HG03097 (cell line): ENCODE measurements around the gene USP2.
A peak's percentile ranks its signal among the peaks of the same experiment; 100 is the strongest.

Experiments used
- ATAC-seq: cut with Tn5 transposase; IDR thresholded peaks from one replicate; pipeline ENCODE4 v1.9.1; 2021; ENCODE audit not compliant: unreplicated experiment, low FRiP score

USP2 gene

DNA sequence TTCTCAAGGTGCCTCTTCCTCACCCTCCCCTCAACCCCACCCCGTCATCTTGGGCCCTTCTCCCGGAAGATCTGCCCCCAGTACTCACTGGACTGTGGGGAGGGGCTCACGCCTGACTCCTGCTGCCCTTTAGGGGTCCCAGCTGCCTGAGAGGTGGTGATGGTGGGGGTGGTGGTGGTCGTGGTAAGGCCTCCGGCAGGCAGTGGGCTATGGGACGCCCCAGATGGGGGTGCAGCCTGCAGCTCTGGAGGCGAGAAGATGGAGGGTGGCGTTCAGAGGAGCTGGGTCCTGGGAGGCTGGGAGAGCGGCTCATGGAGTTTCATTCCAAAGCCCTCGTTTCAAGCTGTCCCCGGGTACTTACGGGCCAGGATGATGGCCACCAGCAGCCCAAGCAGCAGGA, 35.8 kb downstream of the USP2 start:
- no peak for ATAC-seq

DNA sequence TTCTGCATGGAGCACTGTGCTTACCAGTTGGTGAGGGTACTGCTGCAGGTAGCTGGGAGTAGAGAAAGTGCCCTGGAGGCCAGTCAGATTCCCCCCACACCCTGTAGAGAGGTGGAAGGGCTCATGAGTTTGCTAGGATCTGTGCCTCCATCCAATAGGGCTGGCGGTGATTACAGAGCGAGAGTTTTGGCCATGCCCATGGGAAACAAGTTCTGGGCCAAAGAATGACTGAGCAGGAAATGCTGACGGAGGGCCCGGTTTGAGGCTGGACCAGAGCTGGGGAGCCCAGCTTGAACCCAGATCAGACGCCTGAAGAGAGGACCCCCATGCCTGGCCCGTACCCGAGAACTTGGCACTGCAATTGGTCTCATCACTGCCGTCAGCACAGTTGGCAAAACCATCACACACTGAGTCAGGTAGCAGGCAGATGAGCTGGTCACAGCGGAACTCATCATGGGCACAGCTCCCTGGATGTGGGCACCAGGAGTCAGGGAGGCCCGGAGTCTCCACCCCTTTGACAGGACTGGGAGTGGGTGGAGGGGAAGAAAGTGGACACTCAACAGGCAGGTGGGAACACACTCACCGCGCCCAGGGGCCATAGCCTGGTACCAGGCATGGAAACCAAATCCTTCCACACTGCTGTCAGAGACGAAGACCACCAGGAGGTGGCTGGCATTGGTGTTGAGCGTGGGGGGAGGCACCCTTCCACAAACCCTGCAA, 37.0 kb downstream of the USP2 start:
- no peak for ATAC-seq

DNA sequence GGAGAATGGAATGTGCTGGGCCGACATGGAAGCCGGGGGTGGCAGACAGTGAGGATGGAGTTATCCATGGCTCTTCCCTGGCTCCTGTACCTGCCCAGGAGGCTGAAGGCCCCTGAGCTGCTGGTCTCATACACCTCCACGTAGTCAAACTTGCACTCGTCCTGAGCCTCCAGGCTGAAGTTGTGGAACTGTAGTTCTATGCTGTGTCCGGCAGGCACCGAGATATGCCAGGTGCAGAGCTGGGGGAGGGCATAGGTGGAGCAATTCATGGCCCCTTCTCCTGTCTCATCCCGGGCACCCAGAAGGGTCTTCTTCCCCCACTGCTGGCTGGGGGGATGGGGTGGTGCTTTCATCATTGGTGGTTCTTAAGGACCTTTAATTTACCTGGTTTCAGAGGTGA, 37.8 kb downstream of the USP2 start:
- ATAC-seq, result no peak

DNA sequence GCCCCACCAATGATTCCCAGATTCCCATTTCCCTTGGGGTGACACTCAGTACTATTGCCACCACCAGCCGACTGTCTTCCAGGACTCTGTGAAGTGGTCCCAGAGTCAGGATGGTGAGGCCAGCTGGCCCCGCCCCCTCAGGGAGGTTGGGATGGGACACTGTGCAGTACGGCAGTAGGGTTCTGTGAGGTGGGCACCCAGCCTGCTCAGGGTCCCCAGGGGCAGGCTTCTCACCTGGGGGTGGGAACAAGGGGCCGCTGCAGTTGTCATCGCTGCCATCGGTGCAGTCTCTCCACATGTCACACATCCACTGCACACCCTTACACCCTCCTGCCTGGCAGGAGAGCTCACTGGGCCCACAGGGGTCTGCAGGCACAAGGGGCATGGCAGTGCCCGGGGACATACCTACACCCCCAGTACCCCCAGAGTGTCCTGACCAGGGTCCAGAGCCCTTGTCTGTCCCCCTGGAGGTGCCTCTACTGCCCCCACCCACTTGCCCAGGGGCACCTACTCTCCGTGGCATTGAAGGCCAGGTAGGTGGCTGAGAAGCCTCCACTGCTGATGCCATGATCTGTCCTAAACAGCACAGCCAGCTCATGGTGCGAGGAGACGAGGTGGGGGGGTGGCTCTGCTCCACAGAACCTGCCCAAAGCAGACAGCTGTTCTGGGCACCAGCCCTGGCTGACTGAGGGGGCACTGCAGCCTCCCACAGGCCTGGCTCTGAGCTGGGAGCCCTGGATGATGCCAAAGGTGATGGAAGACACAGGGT, 38.9 kb downstream of the USP2 start:
- ATAC-seq, result no peak

DNA sequence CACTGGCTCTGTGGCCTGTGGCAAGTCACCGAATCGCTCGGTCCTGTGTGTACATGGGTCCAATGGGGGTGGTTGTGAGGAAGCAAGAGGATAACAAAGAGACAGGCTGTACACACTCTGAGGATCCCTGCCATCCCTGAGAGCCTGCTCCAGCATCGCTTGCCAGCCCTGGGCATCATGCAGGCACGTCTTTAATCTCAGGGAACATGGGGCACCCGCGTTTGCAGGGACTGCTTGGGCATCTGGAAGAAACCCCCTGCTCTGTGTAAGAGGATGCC, 39.5 kb downstream of the USP2 start:
- no peak for ATAC-seq

DNA sequence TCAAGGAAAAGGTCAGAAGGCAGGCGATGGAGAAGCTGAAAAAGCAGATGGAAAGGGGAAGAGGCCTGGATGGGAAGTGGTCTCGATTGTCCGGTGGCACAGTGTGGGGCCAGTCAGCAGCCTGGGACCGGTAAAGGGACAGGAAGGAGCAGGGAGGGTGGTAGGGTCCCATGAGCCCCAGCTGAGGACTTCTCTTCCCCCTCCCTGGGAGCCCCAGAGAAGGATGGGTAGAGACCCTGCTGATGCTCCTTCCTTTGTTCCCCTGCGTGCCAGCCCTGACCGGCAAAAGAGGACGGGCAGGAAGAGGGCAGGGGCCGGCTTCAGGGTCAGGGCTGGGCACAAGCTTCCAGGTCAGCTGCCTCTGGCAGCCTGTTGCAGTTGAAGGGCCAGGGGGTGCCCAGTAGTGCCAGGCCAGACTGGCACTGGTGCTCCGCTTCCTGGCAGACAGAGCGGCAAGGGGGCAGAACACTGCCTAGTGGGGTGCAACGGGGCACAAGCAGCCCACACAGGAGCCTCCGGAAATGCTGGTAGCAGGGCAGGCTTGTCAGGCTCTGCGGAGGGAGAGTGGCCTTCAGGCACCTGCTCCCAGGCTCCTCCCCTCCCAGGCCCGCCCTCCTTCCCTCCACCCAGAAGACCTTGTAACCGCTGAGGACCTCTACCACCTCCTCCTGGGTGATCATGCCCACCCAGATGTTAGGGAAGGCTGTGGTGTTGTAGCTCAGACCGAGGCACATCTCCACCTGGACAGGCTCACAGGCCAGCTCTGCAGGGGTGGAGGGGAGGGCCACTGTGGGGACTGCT, 40.1 kb downstream of the USP2 start:
- no peak for ATAC-seq

DNA sequence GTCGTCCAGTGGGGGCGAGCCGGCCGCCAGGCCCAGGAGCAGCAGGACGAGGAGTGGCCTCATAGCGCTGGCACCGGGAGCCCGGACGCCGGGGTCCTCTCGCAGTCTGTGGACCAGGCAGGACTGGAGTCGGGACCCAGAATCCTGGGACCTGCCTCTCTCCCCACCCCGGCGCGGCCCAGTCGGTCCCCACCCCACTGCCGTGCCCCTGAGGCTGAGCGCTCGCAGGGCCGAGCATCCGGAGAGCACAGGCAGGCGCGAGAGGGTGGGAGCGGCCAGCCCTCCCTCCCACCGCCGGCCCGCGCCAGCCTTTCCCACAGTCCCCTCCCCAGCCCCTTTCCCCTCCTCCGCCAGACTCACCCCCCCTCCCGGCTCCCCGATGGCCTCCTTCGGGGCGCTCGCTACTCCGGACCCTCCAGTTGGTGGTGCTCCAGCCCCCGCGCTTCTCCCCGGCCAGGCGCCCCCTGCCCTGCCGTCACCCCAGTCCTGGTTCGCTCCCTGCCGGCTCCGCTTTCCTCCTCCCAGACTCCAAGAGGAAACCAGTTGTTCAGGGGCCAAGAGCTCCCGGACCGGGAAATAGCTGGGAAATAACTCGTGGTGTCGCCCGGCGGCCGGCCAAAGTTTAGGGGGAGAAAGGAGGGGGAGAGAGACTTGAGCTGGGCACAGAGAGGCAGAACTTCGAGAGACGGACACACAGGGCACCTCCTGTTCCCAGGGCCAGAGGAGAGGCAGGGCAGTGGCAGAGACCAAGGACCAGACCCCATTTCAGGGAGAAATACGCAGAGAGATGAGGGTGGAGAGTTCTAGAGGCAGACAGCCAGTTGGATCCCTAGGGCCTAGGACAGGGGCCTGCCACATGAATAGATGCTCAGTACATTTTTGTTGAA, 40.9 kb downstream of the USP2 start, which contains the start of gene C1QTNF5:
Gene C1QTNF5 (minus strand): TSS at position 549 of the 887 bp plus-strand sequence. CDS start 486 bp downstream, at position 63.
- no peak for ATAC-seq

DNA sequence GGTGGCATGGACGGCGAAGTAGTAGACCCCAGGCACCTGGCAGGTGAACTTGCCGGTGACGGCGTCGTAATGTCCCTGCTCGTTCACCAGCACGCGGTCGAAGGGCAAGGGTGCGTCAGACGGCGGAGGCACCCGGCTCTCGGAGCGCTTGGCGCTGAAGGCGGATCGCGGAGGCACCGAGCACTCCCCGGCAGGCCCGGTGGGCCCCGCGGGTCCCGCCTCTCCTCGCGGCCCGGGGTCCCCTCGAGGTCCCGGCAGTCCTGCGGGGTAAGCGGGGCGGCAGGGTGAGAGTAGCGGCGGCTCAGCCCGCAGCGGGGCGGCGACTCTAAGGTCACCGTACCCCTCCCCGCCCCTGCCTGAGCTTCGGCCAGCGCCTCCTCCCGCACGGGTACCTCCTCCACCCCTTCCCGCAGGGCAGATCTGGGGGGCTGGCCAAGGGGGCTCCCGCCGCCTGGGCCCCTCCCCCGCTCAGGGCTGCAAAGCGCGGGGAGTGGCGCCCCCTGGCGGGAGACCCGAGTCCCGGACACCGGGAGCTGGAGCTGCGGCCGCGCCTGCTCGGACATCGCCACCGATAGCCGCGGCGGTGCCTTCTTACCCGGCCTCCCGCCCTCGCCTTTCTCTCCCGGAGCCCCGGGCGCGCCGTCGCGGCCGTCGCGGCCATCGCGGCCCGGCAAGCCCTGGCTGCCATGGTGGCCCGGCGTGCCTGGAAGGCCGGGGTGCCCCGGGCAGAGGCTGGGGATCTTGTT, 41.7 kb downstream of the USP2 start:
- no peak for ATAC-seq

DNA sequence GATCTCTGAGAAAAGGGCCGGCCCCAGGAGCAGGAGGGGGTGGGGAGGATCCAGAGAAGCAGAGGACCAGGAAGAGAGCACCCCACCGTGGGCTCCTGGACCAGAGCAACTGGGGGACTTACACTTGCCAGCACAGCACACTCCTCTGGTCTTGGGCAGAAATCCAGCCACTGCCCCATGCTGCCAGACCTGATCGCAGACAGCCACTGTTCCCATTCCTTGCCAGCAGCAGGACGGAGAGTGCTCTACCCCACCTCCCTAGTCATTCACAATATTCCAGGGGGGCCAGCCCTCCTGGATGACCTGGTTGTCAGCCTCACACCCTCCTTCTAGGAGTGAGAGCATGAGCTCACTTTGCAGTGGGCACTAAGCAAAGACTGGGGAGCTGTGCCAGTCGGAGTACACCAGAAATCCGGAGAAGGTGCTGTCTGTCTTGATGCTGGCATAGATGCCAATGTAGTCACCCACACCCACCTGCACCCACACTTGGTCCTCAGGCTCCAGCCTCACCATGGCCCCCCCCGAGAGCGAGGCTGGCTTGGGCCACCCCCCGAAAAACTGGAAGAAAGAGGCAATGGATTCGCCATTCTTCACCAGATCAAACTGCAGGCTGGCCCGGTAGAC, 42.4 kb downstream of the USP2 start:
- no peak for ATAC-seq

DNA sequence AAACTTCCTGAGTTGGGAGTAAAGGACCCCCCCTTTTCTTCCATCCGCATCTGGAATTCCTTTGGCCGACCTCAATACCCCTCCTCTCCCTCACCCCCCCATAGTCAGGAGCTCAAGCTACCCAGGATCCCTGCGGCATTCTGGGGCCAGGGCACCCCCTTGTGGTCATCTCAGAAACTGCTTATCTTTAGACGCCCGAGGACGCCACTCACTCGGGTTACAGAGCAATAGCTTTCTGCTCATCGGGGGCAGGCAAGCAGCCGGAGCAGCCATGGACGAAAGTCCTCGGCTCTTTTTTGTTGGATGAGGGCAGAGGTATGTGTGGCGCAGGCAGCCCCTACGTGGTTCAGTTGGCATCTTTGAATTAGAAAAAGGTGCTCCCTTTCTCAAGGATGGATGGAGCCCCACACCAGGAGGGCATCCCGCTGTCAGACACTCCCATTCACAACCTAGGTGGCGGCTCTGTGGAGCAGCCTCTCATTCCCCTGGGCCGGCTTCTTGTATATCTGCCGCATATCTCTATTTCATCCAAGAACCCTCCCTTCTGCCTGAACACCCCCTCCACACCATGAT, 43.1 kb downstream of the USP2 start:
- ATAC-seq, result no peak

DNA sequence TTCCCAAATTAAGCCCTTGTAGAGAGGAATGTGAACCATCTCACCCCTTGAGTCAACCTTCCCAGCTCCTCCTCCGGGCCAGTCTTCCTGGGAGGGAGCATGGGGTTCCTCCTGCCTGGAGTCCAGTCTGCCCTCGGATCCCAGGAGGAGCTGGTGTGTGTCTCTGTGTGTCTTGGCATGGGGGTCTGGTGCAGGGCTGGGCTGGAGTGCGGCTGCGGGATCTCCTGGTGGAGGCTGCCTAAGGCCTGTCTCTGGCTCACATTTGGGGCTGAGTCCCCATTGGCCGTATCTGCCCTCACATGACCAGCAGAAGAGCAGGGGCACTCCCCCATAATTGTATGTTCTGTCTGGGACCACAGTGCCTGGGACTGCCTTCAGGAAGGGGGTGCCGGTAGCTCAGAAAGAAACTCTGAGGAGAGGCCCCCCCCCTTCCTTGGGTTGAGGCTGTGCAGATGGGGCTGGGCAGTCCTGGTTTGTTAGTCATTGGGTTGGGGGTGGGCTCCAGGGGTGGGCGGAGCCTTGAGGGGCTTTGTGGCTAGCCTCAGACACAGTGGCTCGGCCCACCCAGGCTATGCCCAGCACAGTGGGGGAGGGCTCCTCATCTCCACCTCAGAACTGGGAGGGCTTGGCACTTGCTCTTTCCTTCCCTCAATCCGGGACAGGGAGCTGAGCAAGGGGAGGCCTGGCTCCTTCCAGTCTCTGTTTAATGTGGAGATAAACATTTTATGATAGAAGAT, 43.7 kb downstream of the USP2 start:
- ATAC-seq, result no peak

DNA sequence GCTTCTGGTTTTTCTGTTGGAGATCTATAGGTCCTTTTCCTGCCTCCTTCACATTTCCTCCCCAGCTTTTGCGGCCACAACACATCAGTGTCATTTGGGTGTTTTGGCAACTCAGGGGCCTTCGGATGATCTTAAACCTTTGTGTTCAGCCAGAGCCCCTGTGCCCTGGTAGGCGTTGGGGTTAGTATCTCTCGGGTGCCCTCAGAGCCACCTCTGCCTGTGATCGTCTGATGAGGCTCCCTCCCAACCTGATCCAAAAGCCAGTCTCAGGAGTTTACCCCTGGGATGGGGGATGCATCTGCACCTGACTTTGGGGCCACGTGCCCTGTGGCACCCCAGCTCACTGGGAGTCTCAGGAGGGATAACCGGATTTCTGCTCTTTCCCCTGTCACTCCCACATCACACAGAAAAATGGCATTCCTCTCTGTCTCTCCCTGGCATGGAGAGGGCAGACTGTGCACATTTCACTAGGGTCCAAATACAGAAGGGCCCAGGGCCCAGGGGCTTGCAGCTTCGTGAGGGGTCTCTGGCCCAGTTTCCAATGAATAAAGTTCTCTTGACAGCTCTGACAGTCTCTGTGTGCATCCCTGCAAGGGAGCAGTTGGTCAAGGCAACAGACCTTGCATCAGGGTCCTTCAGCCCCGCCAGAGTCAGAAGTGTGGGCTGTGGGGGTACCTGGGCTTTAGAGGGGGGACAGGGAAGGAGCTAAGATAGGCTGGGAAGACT, 44.6 kb downstream of the USP2 start:
- no peak for ATAC-seq

DNA sequence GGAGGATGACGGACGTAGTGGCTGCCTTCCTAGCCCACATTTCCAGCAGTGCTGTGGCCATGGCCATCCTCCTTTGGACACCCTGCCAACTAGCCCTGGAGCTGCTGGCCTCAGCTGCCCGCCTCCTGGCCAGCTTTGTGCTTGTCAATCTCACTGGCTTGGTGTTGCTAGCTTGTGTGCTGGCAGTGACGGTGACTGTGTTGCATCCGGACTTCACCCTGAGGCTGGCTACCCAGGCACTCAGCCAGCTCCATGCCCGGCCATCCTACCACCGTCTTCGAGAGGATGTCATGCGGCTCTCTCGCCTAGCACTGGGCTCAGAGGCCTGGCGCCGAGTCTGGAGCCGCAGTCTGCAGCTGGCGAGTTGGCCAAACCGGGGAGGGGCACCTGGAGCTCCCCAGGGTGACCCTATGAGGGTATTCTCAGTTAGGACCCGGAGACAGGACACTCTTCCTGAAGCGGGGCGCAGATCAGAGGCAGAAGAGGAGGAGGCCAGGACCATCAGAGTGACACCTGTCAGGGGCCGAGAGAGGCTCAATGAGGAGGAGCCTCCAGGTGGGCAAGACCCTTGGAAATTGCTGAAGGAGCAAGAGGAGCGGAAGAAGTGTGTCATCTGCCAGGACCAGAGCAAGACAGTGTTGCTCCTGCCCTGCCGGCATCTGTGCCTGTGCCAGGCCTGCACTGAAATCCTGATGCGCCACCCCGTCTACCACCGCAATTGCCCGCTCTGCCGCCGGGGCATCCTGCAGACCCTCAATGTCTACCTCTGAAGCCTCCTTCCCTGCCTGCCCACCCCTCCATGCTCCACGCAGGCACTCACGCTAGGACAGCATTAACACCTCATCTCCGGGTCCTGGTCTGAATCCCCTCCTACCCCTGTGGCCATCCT, 45.6 kb downstream of the USP2 start:
- no peak for ATAC-seq

DNA sequence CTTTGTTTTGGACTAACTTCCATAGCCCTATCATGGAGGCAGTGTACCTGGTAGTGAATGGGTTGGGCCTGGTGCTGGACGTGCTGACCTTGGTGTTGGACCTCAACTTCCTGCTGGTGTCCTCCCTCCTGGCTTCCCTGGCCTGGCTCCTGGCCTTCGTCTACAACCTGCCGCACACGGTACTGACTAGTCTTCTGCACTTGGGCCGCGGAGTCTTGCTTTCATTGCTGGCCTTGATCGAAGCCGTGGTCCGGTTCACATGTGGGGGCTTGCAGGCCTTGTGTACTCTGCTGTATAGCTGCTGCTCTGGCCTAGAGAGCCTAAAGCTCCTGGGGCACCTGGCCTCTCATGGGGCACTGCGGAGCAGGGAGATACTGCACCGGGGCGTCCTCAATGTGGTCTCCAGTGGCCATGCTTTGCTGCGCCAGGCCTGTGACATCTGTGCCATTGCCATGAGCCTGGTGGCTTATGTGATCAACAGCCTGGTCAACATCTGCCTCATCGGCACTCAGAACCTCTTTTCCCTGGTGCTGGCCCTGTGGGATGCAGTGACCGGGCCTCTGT, 46.3 kb downstream of the USP2 start:
- no peak for ATAC-seq

DNA sequence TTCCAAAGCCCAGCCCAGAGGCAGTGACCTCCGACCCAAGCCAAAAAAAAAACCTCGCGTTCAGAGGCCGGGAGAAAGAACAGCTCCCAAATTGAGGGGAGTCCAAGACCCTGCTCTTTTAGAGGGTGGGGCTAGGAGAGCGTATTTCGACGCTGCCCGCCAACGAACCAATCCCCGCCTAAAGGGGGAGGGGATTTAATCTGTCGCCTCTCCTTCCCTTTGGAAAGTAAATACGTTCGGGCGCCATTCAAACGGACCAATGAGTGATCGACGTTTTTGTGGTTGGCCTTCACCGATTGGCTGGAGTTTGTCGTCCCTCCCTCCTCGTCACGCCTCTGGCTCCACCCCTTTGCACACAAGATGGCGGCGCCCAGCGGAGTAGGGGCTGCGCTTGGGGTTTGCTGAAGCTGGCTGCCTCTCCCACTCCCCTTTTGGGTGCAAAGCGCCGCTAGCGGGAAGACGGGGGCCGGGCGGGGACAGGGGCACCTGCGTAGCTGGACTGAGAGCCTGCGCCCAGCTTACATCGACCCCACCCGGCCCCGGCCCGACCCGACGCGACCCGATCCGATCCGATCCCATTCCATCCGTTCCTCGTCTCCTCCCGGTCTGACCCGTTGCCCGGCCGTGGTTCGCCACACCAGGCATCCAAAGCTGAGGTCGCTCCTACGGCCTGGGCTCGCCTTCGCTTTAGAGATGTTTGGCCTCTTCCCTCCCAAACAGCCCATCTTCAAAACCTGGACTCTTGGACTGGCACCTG, 47.1 kb downstream of the USP2 start, which contains the start of gene RNF26:
Gene RNF26 (plus strand): TSS at position 354 of the 757 bp plus-strand sequence. CDS start 596 bp downstream, outside the sequence.
- peak; percentile 68 for ATAC-seq
